Frontal cortex (tissue), 4 donors: ENCODE data around the gene RHBDD3. TPM values are rescaled to one million over a fixed set of nuclear protein-coding genes. Genes with fewer than 3 reads are reported as not detected.

Experiments used
- DNase-seq, 2 donors: peaks; one replicate each; pipeline ENCODE4 v3.0.0; 2012; ENCODE audit warnings: low spot score in 2 of 2
- FAIRE-seq: peaks from 2 replicates; lab custom pipeline; 2012; peaks lifted over from hg19 to GRCh38; lab: Jason Lieb, UNC
- total RNA-seq: library from RNA; depleted of rRNA; stranded (reverse); fragments of >200 nt; gene quantifications from one replicate; pipeline ENCODE4 v1.2.3, GENCODE V29; 2014
- donor health status: control.
- donor health status: control.
- donor health status: control.

Gene RHBDD3
- 14.7 TPM for total RNA-seq

DNA sequence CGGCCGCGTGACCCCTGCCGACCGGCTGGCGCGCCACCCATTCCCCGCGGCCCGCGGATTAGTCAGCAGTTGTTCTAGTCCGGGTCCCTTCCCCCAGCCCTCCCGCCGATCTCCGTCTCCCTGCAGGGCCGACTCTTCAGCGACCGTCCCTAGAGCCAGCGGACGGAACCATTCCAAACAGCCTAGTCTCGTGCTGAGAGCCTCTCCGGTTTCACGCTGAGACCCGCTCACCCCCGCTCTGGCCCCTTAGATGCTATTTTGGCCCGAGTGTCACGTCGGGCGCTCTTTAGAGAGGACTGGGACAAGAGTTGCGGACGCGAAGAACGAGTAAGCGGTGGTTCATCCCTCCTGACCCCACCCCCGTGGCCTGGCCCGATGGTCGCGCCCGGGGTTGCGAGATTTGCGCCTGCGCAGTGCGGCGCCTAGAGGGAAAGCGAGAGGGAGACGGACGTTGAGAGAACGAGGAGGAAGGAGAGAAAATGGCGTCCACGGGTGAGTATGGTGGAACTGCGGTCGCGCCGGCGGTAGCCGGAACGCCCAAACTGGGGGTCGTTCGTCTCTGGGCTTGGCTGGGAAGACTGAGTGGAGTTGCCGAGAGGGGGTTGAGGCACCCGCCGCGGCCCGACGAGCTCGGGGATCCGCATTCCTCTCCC is at the start of gene RHBDD3, which contains the start of gene EWSR1:
RHBDD3 (minus strand) TSS at position 124 of the 653 bp plus-strand sequence. CDS start 2,355 bp downstream, outside the sequence.
EWSR1 (plus strand) TSS at position 411 of the 653 bp plus-strand sequence; CDS start at position 480, 69 bp downstream.
- FAIRE-seq, result no peak
- DNase-seq, result peak; percentile 95

DNA sequence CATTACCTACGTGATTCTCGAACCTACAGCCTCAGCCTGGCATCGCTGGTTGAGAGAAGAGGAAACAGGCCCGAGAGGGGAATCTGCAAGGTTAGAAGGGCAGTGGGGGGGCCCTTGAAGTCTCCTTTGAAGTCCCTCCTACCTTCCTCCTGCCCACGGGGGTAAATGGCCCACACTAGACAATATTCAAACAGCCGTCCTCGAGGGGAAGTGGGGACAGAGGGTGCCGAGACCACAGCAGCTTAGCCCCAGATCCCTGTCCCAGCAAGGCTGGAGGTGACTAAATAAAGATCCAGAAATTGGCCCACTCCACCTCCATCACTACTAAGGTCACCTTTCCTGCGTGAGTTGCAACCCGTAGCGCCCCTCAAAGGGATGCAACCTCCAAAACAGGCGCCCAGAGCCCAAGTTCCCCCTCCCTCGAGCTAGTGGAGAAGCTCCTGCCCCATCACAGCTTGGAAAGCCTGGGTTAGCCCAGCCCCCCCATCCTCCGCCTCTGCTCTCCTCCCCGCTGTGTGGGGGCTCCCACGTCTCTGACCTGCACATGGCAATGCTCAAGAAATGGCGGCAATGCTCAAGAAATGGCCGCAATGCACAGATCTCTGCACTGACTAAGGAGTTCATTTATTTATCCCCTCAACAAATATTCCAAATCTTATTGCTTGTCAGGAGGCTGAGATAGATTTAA is 48.5 kb upstream of the RHBDD3 start:
- FAIRE-seq (no peak), DNase-seq (no peak)

DNA sequence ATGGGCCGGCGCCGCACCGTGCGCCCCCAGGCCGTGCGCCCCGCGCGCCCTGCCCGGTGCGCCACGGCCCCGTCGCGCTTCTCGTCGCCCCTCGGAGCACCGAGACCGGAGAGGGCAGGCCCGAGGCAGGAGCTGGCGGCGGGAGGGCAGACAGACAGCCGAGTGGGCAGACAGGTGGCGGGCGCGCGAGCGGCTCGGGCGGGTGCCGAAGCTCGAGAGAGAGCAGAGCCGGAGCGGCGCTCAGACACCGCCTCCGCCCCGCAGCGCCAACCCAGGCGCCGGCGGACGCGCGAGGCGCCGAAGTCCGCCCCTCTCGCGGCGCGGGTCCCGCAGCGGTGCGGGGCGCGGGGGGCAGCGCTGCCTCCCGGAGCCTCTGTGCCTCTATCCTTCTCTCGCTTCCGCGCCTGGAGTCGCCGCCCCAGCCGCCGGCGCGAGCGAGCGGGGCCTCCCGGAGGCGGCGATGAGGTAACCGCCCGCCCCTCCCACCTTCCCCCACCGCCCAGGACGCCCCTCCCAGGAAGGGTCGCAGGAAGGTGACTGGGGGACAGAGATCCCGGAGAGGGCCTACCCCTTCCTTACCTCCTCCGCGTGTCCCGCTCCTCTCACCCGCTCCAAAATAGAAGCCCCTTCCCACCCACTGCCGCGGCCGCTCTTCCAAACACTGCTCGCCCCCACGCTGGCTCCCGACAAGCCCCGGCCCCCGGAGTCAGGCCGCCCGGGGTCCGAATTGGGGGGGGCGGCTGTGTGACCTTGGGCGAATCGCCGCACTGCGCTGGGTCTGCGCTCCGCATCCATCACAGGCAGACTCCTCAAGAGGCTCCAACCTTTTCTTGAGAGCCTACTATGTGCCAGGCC is 47.7 kb upstream of the RHBDD3 start, which contains the start of gene RASL10A:
RASL10A (minus strand) TSS at position 412 of the 855 bp plus-strand sequence. CDS start 451 bp downstream, outside the sequence.
- peak in 1 of 2 donors; percentile 54 for DNase-seq

GRCh38 chr22:29314537-29315285 is 46.9 kb upstream of the RHBDD3 start:
- FAIRE-seq, result no peak

More for the DNA sequence above, 47.7 kb upstream of the RHBDD3 start, which contains the start of gene RASL10A:
- no peak for FAIRE-seq

GRCh38 chr22:29313576-29314466 is 46.0 kb upstream of the RHBDD3 start:
- DNase-seq (no peak), FAIRE-seq (no peak)

More at GRCh38 chr22:29314537-29315285, 46.9 kb upstream of the RHBDD3 start:
- no peak for DNase-seq

- peak; percentile 61 to 67 for DNase-seq
- no peak for FAIRE-seq
Observed at GRCh38 chr22:29313126-29313575, 45.4 kb upstream of the RHBDD3 start.

DNA sequence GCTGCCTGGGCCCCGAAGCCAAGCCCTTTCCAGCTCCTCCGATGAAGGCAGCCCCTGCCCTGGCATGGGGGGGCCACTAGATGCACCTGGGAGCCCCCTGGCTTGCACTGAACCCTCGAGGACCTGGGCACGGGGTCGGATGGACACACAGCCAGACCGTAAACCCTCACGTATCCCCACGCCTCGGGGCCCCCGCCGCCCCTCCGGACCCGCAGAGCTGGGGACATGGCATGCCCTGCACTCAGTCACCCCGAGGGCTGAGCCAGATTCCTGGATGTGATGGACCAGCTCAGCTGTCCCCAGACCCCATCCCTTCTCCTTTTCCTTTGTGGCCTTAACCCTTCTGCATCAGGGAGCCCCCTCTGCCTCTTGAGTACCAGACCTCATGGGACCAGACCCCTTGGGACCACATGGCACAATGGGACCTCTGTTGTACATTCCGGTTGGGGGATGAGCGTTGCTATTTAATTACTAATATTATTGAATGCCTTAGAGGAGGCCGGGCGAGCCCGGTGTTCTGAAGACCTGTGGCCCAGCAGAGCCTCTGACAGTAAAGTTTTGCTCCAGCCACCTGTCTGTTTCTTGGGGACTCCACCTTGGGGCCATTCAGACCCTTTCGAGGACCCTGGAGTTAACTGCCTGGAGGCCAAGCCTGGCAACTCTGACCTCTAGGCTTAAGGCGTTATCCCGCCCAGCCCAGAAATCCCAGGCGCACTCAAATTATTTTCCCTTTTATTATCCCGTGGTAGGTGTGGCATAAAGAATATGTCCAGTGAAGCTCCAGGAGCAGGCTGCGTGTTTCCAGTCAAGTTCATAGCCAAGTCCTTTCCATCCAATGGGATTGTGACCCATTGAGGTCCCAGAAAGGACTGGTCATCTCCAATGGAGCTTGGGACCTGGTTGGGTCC is 44.7 kb upstream of the RHBDD3 start:
- no peak for FAIRE-seq
- no peak for DNase-seq

- DNase-seq, result no peak
- no peak for FAIRE-seq
Observed at GRCh38 chr22:29311464-29312217, 43.9 kb upstream of the RHBDD3 start.

- FAIRE-seq (no peak), DNase-seq (peak; percentile 98 to 99)
Observed at GRCh38 chr22:29310863-29311339, 43.1 kb upstream of the RHBDD3 start.

- FAIRE-seq, result no peak
- no peak for DNase-seq
Observed at GRCh38 chr22:29310065-29310862, 42.5 kb upstream of the RHBDD3 start.

- DNase-seq (no peak), FAIRE-seq (no peak)
Observed at GRCh38 chr22:29309332-29310064, 41.7 kb upstream of the RHBDD3 start.

GRCh38 chr22:29308791-29309262 is 41.0 kb upstream of the RHBDD3 start:
- no peak for DNase-seq
- FAIRE-seq, result no peak

GRCh38 chr22:29308148-29308790 is 40.5 kb upstream of the RHBDD3 start:
- DNase-seq (no peak), FAIRE-seq (no peak)

DNA sequence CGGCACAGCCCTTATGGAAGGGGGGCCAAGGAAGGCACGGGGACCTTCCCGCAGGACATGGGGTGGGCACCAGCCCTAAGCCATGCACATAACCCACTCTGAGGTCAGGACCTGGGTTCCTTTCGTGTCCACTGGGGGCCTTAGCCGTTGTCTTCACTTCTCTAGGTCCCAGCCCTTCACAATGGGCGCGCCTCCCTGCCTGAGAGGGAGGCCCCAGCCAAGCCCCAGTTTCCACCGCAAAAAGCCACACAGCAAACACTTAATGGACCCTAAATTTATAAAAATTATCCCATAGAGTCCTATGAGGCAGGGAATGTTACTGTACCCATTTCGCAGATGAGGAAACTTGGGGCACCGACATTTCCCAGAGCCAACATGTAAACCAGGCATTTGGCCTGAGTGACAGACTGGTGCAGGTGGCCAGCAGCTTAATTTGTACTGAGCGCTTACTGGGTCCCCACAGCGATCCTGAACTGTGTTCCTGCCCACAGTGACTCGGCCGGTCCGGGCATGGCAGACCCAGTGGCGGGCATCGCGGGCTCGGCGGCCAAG is 39.9 kb upstream of the RHBDD3 start:
- FAIRE-seq (no peak), DNase-seq (peak in 1 of 2 donors; percentile 32)
